Posterior vena cava (tissue), 2 donors: Measurements from ENCODE around the gene ZBED1. TPM values are rescaled to one million over a fixed set of nuclear protein-coding genes. Genes with fewer than 3 reads are reported as not detected.
"Not testable (repeated sequence)": the region's sequence is repeated elsewhere in the genome, so short reads cannot be mapped to it uniquely, and the experiment has no call there.

Experiments used
- DNase-seq: peaks from one replicate; pipeline ENCODE4 v3.0.0-alpha.2; 2020; ENCODE audit warnings: low spot score
- intact Hi-C, 2 donors: fragments of 100-400 bp; cut with DNase I; formaldehyde crosslinking; loops; one replicate each; pipeline versions ENCODE4 v1.14.1 to v1.14.2; 2022 to 2023
- total RNA-seq, 2 donors: library from RNA; stranded (reverse); fragmentation: NEBNext Ultra II Directional; extraction: Animal tissue kit (Norgen Biotek cat#: 25700); gene quantifications; one replicate each; pipeline ENCODE4 v1.2.1, GENCODE V29; 2021
- donor health status: DM: yes; HTN: yes; CAD: no.
- donor health status: DM: yes; HTN: yes; CAD: no.

The ZBED1 gene
- total RNA-seq, 2 donors from 2014 or later, result 33.4 to 34.1 TPM

GRCh38 chrX:2463973-2464676, 36.7 kb downstream of the ZBED1 start:
- intact Hi-C loops, result no loop called here
- no peak for DNase-seq

- intact Hi-C loops, DNase-seq: not testable (repeated sequence)
Observed at GRCh38 chrX:2463481-2463880, 37.3 kb downstream of the ZBED1 start.

GRCh38 chrX:2462780-2463179, 38.0 kb downstream of the ZBED1 start:
- intact Hi-C loops, result no loop called here
- no peak for DNase-seq

GRCh38 chrX:2462074-2462473, 38.7 kb downstream of the ZBED1 start:
- intact Hi-C loops, result no loop called here
- DNase-seq, result no peak

- intact Hi-C loops, result no loop called here
- no peak for DNase-seq
Observed at GRCh38 chrX:2461711-2462016, 39.1 kb downstream of the ZBED1 start.

- DNase-seq, intact Hi-C loops: not testable (repeated sequence)
Observed at GRCh38 chrX:2460821-2461710, 39.7 kb downstream of the ZBED1 start.

- intact Hi-C loops, result not testable (repeated sequence)
Observed at GRCh38 chrX:2460048-2460447, 40.7 kb downstream of the ZBED1 start.

GRCh38 chrX:2458309-2458708, 42.5 kb downstream of the ZBED1 start:
- DNase-seq, result no peak
- intact Hi-C loops, result no loop called here

More at GRCh38 chrX:2460048-2460447, 40.7 kb downstream of the ZBED1 start:
- DNase-seq, result not testable (repeated sequence)

- peak; percentile 11 for DNase-seq
- intact Hi-C loops, result no loop called here
Observed at GRCh38 chrX:2457289-2458133, 43.3 kb downstream of the ZBED1 start.

- intact Hi-C loops, result not testable (repeated sequence)
- peak; percentile 3 for DNase-seq
Observed at GRCh38 chrX:2456091-2456490, 44.7 kb downstream of the ZBED1 start.

- DNase-seq, result peak; percentile 38
- intact Hi-C loops, result not testable (repeated sequence)
Observed at GRCh38 chrX:2454620-2455019, 46.2 kb downstream of the ZBED1 start.

GRCh38 chrX:2452799-2453198, 48.0 kb downstream of the ZBED1 start:
- no peak for DNase-seq
- intact Hi-C loops, result no loop called here

GRCh38 chrX:2452317-2452784, 48.4 kb downstream of the ZBED1 start:
- DNase-seq, result peak; percentile 71
- intact Hi-C loops, result no loop called here

- peak; percentile 37 for DNase-seq
- intact Hi-C loops, result no loop called here
Observed at GRCh38 chrX:2451501-2452316, 49.1 kb downstream of the ZBED1 start.

- DNase-seq, result no peak
- intact Hi-C loops, result no loop called here
Observed at GRCh38 chrX:2450681-2451080, 50.1 kb downstream of the ZBED1 start.

- peak; percentile 73 for DNase-seq
- intact Hi-C loops, result no loop called here
Observed at GRCh38 chrX:2449135-2449886, 51.5 kb downstream of the ZBED1 start.

- intact Hi-C loops, result no loop called here
Observed at GRCh38 chrX:2447484-2447883, 53.3 kb downstream of the ZBED1 start.

GRCh38 chrX:2446815-2447214, 54.0 kb downstream of the ZBED1 start:
- peak; percentile 40 for DNase-seq
- intact Hi-C loops, result no loop called here

More at GRCh38 chrX:2447484-2447883, 53.3 kb downstream of the ZBED1 start:
- no peak for DNase-seq
